Jurkat, Clone E6-1 (cell line): ENCODE measurements around the gene FN1.
"Not testable (repeated sequence)": the region's sequence is repeated elsewhere in the genome, so short reads cannot be mapped to it uniquely, and the experiment has no call there.

Source experiments
- DNase-seq: peaks from one replicate; pipeline ENCODE4 v3.0.0-alpha.2; 2011; ENCODE audit warnings: low read depth, low spot score
- H3K4me3 ChIP-seq: 2 replicates; pipeline ENCODE4 v1.5.1; 2011; ENCODE audit warnings: mild to moderate bottlenecking, low read length, control low read depth, moderate library complexity

The FN1 gene

GRCh38 chr2:215413484-215413777, 22.4 kb downstream of the FN1 start:
- no peak overlapping the region for H3K4me3 ChIP-seq
- DNase-seq: no peak

- H3K4me3 ChIP-seq: no peak overlapping the region
- no peak for DNase-seq
These were observed 23.7 kb downstream of the FN1 start for GRCh38 chr2:215411941-215412743.

GRCh38 chr2:215410932-215411285, 25.0 kb downstream of the FN1 start:
- no peak overlapping the region for H3K4me3 ChIP-seq
- DNase-seq: no peak

- H3K4me3 ChIP-seq, DNase-seq: not testable (repeated sequence)
These were observed 25.5 kb downstream of the FN1 start for GRCh38 chr2:215410181-215410931.

- H3K4me3 ChIP-seq: no peak overlapping the region
- DNase-seq: no peak
These were observed 26.3 kb downstream of the FN1 start for GRCh38 chr2:215409331-215410127.

GRCh38 chr2:215408441-215408840, 27.4 kb downstream of the FN1 start:
- DNase-seq, H3K4me3 ChIP-seq: not testable (repeated sequence)

- no peak for DNase-seq
- H3K4me3 ChIP-seq: no peak overlapping the region
These were observed 28.1 kb downstream of the FN1 start for GRCh38 chr2:215407590-215408264.

- no peak overlapping the region for H3K4me3 ChIP-seq
- DNase-seq: no peak
These were observed 28.8 kb downstream of the FN1 start for GRCh38 chr2:215407061-215407460.

- no peak overlapping the region for H3K4me3 ChIP-seq
These were observed 29.9 kb downstream of the FN1 start for GRCh38 chr2:215405722-215406581.

GRCh38 chr2:215404348-215405012, 31.4 kb downstream of the FN1 start:
- no peak for DNase-seq
- H3K4me3 ChIP-seq: no peak overlapping the region

More at GRCh38 chr2:215405722-215406581, 29.9 kb downstream of the FN1 start:
- DNase-seq: no peak

- H3K4me3 ChIP-seq: no peak overlapping the region
- DNase-seq: no peak
These were observed 32.2 kb downstream of the FN1 start for GRCh38 chr2:215403441-215404347.

GRCh38 chr2:215401896-215402379, 33.9 kb downstream of the FN1 start:
- H3K4me3 ChIP-seq: no peak overlapping the region
- DNase-seq: no peak

- H3K4me3 ChIP-seq: no peak overlapping the region
- DNase-seq: no peak
These were observed 36.7 kb downstream of the FN1 start for GRCh38 chr2:215399067-215399716.

- H3K4me3 ChIP-seq: no peak overlapping the region
- no peak for DNase-seq
These were observed 38.1 kb downstream of the FN1 start for GRCh38 chr2:215397632-215398341.

GRCh38 chr2:215396595-215397313, 39.1 kb downstream of the FN1 start:
- no peak overlapping the region for H3K4me3 ChIP-seq
- DNase-seq: no peak
